Testis (tissue), 3 donors: ENCODE results near the gene TCEAL1. TPM values are rescaled to one million over a fixed set of nuclear protein-coding genes. Genes with fewer than 3 reads are reported as not detected.

Source experiments
- DNase-seq: peaks from one replicate; pipeline ENCODE4 v3.0.0-alpha.2; 2019
- H3K27ac ChIP-seq, 2 donors: fragments of 200-600 bp; sonication (generic); one replicate each; pipeline ENCODE4 v1.5.1; 2019
- H3K27me3 ChIP-seq: fragments of 200-600 bp; sonication (generic); one replicate; pipeline ENCODE4 v1.5.1; 2019
- H3K36me3 ChIP-seq: fragments of 200-600 bp; sonication (generic); one replicate; pipeline ENCODE4 v1.5.1; 2017; ENCODE audit warnings: low read depth; ENCODE audit errors: missing control alignments
- H3K4me1 ChIP-seq: fragments of 200-600 bp; sonication (generic); one replicate; pipeline ENCODE4 v1.5.1; 2019
- H3K4me3 ChIP-seq, 2 donors: fragments of 200-600 bp; sonication (generic); one replicate each; pipeline ENCODE4 v1.5.1; 2017 to 2019
- H3K9me3 ChIP-seq: fragments of 200-600 bp; sonication (generic); one replicate; pipeline ENCODE4 v1.5.1; 2017
- POLR2A ChIP-seq: fragments of 450-650 bp; IDR thresholded peaks from one replicate; pipeline ENCODE4 v1.6.1; 2017; ENCODE audit warnings: antibody characterized with exemption, mild to moderate bottlenecking, moderate library complexity
- whole genome bisulfite sequencing, 2 donors: methylation state at CpG; one replicate each; pipeline ENCODE4 v1.1.5; 2018; 5-methylcytosine and 5-hydroxymethylcytosine counted together
- intact Hi-C: fragments of 100-400 bp; cut with DNase I; formaldehyde crosslinking; loops from one replicate; pipeline ENCODE4 v1.15.1; 2023; ENCODE audit warnings: low total_unique reads
- polyA plus RNA-seq: library from polyadenylated mRNA; stranded (reverse); fragments of 350-450 nt; fragmentation: Illumina TruSeq; extraction: RNeasy Lipid Tissue Mini Kit (QIAGEN cat#74804); gene quantifications from one replicate; pipeline ENCODE4 v1.2.3, GENCODE V29; 2014; ENCODE audit warnings: low read depth, low replicate concordance; ENCODE audit not compliant: insufficient read depth
- total RNA-seq, 2 donors: library from RNA; depleted of rRNA; stranded (reverse); fragments of >200 nt; gene quantifications; one replicate each; pipeline ENCODE4 v1.2.3, GENCODE V29; 2016
- TF ChIP-seq, protein P1 (sequence below), 3 experiments: fragments of 450-650 bp in 2 of 3; fragments of 200-600 bp in 1 of 3; sonication (generic) in 1 of 3; IDR thresholded peaks; one replicate each; pipeline ENCODE4 v1.5.1; 2016 to 2019; ENCODE audit warnings: antibody characterized with exemption in 3 of 3, mild to moderate bottlenecking in 2 of 3, moderate library complexity in 1 of 3

TCEAL1 gene
- total and polyA plus RNA-seq, 3 donors from 2014 or later: 30.9 to 83.9 (median 63.6) TPM

GRCh38 chrX:103613362-103613890, 15.3 kb upstream of the TCEAL1 start:
- Histone ChIP-seq H3K27ac (no peak overlapping the region), H3K9me3 (no peaks in the 10 kb centered on the region), H3K36me3 (no peaks in the 10 kb centered on the region), H3K4me1 (no peaks in the 10 kb centered on the region), H3K4me3 (no peak overlapping the region), H3K27me3 (no peaks in the 10 kb centered on the region)
- TF ChIP-seq, protein P1, sequence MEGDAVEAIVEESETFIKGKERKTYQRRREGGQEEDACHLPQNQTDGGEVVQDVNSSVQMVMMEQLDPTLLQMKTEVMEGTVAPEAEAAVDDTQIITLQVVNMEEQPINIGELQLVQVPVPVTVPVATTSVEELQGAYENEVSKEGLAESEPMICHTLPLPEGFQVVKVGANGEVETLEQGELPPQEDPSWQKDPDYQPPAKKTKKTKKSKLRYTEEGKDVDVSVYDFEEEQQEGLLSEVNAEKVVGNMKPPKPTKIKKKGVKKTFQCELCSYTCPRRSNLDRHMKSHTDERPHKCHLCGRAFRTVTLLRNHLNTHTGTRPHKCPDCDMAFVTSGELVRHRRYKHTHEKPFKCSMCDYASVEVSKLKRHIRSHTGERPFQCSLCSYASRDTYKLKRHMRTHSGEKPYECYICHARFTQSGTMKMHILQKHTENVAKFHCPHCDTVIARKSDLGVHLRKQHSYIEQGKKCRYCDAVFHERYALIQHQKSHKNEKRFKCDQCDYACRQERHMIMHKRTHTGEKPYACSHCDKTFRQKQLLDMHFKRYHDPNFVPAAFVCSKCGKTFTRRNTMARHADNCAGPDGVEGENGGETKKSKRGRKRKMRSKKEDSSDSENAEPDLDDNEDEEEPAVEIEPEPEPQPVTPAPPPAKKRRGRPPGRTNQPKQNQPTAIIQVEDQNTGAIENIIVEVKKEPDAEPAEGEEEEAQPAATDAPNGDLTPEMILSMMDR (IDR thresholded peaks at IDR 0.05): no peak
- no peak for TF ChIP-seq POLR2A
- intact Hi-C loops: no loop called here
- 80 to 90% methylated on average over 1 of the region's 1 CpG for WGBS, 2 donors
- DNase-seq: no peak

DNA sequence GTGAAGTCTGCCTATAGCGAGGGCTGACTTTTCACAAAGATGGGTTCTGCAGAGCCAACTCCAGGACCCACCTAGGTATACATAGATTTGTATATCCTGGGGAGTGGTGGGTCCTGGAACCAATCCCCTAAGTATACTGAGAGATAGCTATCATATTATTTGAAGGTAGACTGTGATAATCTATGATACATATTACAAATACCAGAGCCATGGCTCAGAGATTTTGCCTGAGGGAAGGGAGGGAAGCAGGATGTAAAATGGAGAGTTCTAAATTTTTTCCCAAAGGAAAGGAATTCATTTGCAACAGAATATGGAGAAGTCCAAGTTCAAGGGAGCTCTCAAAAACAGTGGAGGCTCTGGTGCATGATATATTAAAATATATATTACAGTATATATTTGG, 13.8 kb upstream of the TCEAL1 start:
- H3K4me3 ChIP-seq: no peak overlapping the region
- no peak overlapping the region for H3K27ac ChIP-seq
- DNase-seq: no peak
- H3K9me3 ChIP-seq: no peaks in the 10 kb centered on the region
- H3K4me1 ChIP-seq: no peaks in the 10 kb centered on the region
- TF ChIP-seq, protein P1 (IDR thresholded peaks at IDR 0.05): no peak
- TF ChIP-seq POLR2A: no peak
- no peaks in the 10 kb centered on the region for H3K27me3 ChIP-seq
- intact Hi-C loops: no loop called here
- WGBS, 2 donors: 100% methylated on average over 1 of the region's 1 CpG
- H3K36me3 ChIP-seq: no peaks in the 10 kb centered on the region

- no peaks in the 10 kb centered on the region for H3K9me3 ChIP-seq
- DNase-seq: no peak
- no peaks in the 10 kb centered on the region for H3K36me3 ChIP-seq
- intact Hi-C loops: no loop called here
- no peaks in the 10 kb centered on the region for H3K4me1 ChIP-seq
- H3K27ac ChIP-seq: no peak overlapping the region
- H3K27me3 ChIP-seq: no peaks in the 10 kb centered on the region
- TF ChIP-seq, protein P1 (IDR thresholded peaks at IDR 0.05): no peak
- no peak for TF ChIP-seq POLR2A
- no peak overlapping the region for H3K4me3 ChIP-seq
Observed at GRCh38 chrX:103615781-103616371, 12.9 kb upstream of the TCEAL1 start.

GRCh38 chrX:103616676-103617186, 12.0 kb upstream of the TCEAL1 start:
- Histone ChIP-seq H3K4me1 (no peaks in the 10 kb centered on the region), H3K9me3 (no peaks in the 10 kb centered on the region), H3K4me3 (no peak overlapping the region), H3K27ac (no peak overlapping the region), H3K36me3 (no peaks in the 10 kb centered on the region), H3K27me3 (no peaks in the 10 kb centered on the region)
- intact Hi-C loops: no loop called here
- TF ChIP-seq, protein P1 (IDR thresholded peaks at IDR 0.05): no peak
- no peak for TF ChIP-seq POLR2A
- DNase-seq: no peak
- WGBS, 2 donors: 62% methylated on average over 1 of the region's 1 CpG; no CpG with 5 or more reads in 1 of the 2 donors

DNA sequence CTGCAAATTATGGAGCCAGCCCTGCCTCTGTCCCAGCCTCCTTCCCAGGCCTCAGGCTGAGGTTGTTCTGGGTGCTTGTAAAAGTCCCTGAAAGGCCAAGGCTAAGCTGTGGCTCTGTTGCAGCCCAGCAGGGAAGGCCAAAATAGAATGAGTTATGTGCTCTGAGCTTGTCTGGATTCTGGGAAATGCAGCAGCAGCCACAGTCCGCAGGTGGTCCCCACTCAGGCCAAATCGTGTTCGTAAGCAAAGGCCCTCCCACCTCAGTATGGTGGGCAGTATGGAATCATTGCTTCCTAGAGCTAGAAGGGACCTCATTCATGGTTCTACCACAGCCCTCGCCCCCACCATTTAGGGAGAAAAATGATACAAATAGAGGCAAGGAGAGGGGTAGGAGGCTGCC, 4.7 kb upstream of the TCEAL1 start:
- 33 to 38% methylated on average over 1 to 4 of the region's 4 CpGs for WGBS, 2 donors
- peak; percentile 50 for DNase-seq
- intact Hi-C loops: no loop called here
- Histone ChIP-seq H3K4me3 (no peak overlapping the region), H3K9me3 (no peaks in the 10 kb centered on the region), H3K4me1 (no peaks in the 10 kb centered on the region), H3K36me3 (no peaks in the 10 kb centered on the region), H3K27me3 (no peaks in the 10 kb centered on the region), H3K27ac (peak overlapping the region; percentile 68 to 93)
- TF ChIP-seq, protein P1 (IDR thresholded peaks at IDR 0.05): no peak
- TF ChIP-seq POLR2A: no peak
